HepG2 (cell line): ENCODE data around the gene PLK3. TPM values are rescaled to one million over a fixed set of nuclear protein-coding genes. Genes with fewer than 3 reads are reported as not detected.

ENCODE experiments used
- EEA1 ChIP-seq: sonication (generic); formaldehyde crosslinking; IDR thresholded peaks from 2 replicates; pipeline ENCODE4 v1.5.1; 2020; ENCODE audit warnings: mild to moderate bottlenecking, missing genetic modification reagents, borderline replicate concordance
- HMGXB4 ChIP-seq, 2 experiments: sonication (generic) in 1 of 2; formaldehyde crosslinking in 1 of 2; IDR thresholded peaks; 2 replicates each; pipeline versions ENCODE4 v1.4.0 to v1.6.1; 2018 to 2020; ENCODE audit warnings: missing genetic modification reagents in 2 of 2, borderline replicate concordance in 1 of 2, low read depth in 1 of 2, mild to moderate bottlenecking in 1 of 2, missing biosample characterization in 1 of 2
- HOXD1 ChIP-seq: sonication (generic); formaldehyde crosslinking; IDR thresholded peaks from 2 replicates; pipeline ENCODE4 v1.5.0; 2020; ENCODE audit warnings: missing genetic modification reagents
- JARID2 ChIP-seq: sonication (generic); formaldehyde crosslinking; IDR thresholded peaks from 2 replicates; pipeline ENCODE4 v1.8.1; 2023; ENCODE audit warnings: missing genetic modification reagents, inconsistent platforms; ENCODE audit not compliant: insufficient replicate concordance
- RFX3 ChIP-seq: IDR thresholded peaks from 2 replicates; pipeline ENCODE4 v1.6.1; 2016; ENCODE audit warnings: missing biosample characterization, missing genetic modification reagents
- RNF219 ChIP-seq: sonication (generic); formaldehyde crosslinking; IDR thresholded peaks from 2 replicates; pipeline ENCODE4 v1.5.0; 2020; ENCODE audit warnings: mild to moderate bottlenecking, missing genetic modification reagents
- SAP130 ChIP-seq: IDR thresholded peaks from 2 replicates; pipeline ENCODE4 v1.6.1; 2016; ENCODE audit warnings: low read depth
- SMARCE1 ChIP-seq: fragments of 450-650 bp; IDR thresholded peaks from 2 replicates; pipeline ENCODE4 v1.6.1; 2017; ENCODE audit warnings: borderline replicate concordance
- ZBTB20 ChIP-seq: sonication (generic); formaldehyde crosslinking; IDR thresholded peaks from 2 replicates; pipeline ENCODE4 v1.8.1; 2023; ENCODE audit warnings: missing genetic modification reagents, low read depth, mild to moderate bottlenecking, borderline replicate concordance
- ZFX ChIP-seq: sonication (generic); formaldehyde crosslinking; IDR thresholded peaks from 2 replicates; pipeline ENCODE4 v1.4.0; 2020; ENCODE audit warnings: mild to moderate bottlenecking, low read depth, missing genetic modification reagents, moderate library complexity
- ZNF12 ChIP-seq: sonication (generic); formaldehyde crosslinking; IDR thresholded peaks from 2 replicates; pipeline ENCODE4 v1.5.0; 2020; ENCODE audit warnings: missing genetic modification reagents
- ZNF331 ChIP-seq: sonication (generic); formaldehyde crosslinking; IDR thresholded peaks from 2 replicates; pipeline ENCODE4 v1.4.0; 2020; ENCODE audit warnings: missing genetic modification reagents
- ZNF607 ChIP-seq: sonication (generic); formaldehyde crosslinking; IDR thresholded peaks from 2 replicates; pipeline ENCODE4 v1.5.1; 2020; ENCODE audit warnings: missing genetic modification reagents, mild to moderate bottlenecking, borderline replicate concordance
- polyA plus RNA-seq, 8 experiments: library from polyadenylated mRNA; depleted of rRNA in 3 of 8; stranded (reverse) in 7 of 8; unstranded in 1 of 8; fragments of >200 nt; fragmentation: Illumina TruSeq in 4 of 8; extraction: Trizol in 4 of 8; gene quantifications; 2 replicates each; pipeline versions ENCODE4 v1.2.1 to v1.2.3, GENCODE V29; 2011 to 2016; ENCODE audit warnings: low read depth in 4 of 8, missing spikeins in 1 of 8, mixed read lengths in 1 of 8; ENCODE audit not compliant: insufficient read depth in 1 of 8
- total RNA-seq, 5 experiments: library from RNA; depleted of rRNA; stranded (reverse); fragments of >200 nt; fragmentation: Illumina TruSeq; extraction: Trizol; gene quantifications; 2 replicates each; pipeline ENCODE4 v1.2.3, GENCODE V29; 2016; ENCODE audit warnings: low read depth in 1 of 5
- TF ChIP-seq, protein P1 (sequence below): sonication (generic); formaldehyde crosslinking; IDR thresholded peaks from 2 replicates; pipeline ENCODE4 v1.4.0; 2020; ENCODE audit warnings: mild to moderate bottlenecking, missing genetic modification reagents
- TF ChIP-seq, protein P2 (sequence below): IDR thresholded peaks from 2 replicates; pipeline ENCODE4 v1.6.1; 2016; ENCODE audit warnings: low read depth

Gene PLK3
- total and polyA plus RNA-seq, 2 of the 13 experiments (the other 11 are each of a cell fraction or from before 2014, with no cell fraction given): 9.8 to 16.9 TPM

DNA sequence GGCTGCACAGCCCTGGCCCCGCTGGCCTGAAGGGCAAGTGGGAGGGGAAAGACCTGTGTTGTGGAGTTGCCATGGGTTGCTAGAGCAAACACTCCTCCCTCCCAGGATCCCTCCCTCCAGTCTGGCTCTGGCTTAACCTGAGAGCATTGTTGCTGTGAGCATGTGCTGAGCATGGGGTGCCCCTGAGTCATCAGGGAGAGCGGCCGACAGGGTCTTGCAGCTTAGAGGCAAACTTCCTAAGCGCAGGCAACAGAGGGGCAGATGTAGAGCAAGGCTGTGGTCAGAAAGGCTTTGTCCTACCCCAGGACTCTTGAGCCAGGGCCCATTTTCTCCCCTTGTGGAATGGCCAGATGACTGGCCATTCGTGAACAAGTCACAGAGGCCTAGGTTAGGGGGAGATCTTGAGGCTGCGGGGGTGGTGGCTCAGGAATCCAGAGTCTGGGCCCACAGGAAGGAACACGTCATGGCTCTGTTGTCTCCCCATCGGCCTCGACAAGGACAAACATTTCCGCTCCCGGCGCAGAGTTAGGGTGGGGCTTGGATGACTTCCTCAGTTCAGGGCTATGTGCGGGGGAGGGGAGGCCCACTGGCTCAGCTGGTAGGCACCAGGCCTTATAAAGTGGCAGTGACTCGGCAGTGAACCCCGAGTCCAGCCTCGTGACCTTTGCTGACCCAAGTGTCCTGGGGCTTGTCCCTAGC, 7.3 kb downstream of the PLK3 start (continued):
- TF ChIP-seq RNF219 (CRISPR knock-in tag): peak; percentile 92; the same call in 1 of the 2 replicates
- TF ChIP-seq RFX3 (CRISPR knock-in tag): peak; percentile 86
- peak; percentile 91 for TF ChIP-seq ZFX (CRISPR knock-in tag)
- TF ChIP-seq ZNF331 (CRISPR knock-in tag): peak; percentile 49; the same call in 1 of the 2 replicates
- TF ChIP-seq EEA1: no peak
- TF ChIP-seq, protein P1, sequence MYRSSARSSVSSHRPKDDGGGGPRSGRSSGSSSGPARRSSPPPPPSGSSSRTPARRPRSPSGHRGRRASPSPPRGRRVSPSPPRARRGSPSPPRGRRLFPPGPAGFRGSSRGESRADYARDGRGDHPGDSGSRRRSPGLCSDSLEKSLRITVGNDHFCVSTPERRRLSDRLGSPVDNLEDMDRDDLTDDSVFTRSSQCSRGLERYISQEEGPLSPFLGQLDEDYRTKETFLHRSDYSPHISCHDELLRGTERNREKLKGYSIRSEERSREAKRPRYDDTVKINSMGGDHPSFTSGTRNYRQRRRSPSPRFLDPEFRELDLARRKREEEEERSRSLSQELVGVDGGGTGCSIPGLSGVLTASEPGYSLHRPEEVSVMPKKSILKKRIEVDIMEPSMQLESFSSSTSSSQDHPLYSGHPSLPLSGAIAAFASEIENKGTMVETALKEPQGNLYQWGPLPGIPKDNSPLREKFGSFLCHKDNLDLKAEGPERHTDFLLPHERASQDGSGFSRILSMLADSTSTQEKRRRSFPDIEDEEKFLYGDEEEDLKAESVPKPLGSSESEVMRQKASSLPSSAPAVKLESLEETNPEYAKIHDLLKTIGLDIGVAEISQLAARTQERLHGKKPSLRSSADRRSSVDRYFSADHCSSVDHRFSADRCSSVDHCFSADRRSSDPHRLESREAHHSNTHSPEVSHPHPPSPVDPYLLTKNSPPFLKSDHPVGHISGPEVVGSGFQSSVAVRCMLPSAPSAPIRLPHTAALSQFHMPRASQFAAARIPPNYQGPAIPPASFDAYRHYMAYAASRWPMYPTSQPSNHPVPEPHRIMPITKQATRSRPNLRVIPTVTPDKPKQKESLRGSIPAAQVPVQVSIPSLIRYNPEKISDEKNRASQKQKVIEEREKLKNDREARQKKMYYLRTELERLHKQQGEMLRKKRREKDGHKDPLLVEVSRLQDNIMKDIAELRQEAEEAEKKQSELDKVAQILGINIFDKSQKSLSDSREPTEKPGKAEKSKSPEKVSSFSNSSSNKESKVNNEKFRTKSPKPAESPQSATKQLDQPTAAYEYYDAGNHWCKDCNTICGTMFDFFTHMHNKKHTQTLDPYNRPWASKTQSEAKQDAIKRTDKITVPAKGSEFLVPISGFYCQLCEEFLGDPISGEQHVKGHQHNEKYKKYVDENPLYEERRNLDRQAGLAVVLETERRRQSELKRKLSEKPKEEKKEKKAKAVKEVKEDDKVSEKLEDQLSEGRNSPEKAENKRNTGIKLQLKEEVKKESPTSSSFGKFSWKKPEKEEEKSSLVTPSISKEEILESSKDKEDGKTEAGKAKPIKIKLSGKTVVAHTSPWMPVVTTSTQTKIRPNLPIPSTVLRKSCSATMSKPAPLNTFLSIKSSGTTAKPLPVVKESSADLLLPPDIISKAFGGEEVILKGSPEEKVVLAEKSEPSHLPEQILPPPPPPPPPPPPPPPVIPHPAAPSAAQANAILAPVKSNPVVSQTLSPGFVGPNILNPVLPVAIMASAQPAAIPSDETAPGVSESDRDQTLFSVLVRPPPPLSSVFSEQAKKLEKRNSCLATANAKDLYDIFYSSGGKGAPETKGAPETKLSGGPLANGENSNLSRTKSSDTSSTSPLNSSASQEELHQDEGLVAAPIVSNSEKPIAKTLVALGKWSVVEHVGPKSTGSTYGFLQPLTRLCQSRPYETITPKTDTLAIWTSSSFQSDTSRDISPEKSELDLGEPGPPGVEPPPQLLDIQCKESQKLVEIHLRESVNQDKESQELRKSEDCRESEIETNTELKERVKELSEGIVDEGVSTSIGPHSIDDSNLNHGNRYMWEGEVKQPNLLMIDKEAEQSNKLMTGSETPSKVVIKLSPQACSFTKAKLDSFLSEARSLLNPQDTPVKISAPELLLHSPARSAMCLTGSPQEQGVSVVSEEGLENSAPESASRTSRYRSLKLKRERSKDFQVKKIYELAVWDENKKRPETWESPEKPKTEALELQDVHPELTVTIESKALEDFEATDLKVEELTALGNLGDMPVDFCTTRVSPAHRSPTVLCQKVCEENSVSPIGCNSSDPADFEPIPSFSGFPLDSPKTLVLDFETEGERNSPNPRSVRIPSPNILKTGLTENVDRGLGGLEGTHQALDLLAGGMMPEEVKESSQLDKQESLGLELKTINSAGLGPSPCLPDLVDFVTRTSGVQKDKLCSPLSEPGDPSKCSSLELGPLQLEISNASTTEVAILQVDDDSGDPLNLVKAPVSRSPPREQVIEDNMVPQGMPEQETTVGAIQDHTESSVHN: peak; percentile 99
- peak; percentile 22; the same call in 1 of the 2 replicates for TF ChIP-seq ZNF12 (CRISPR knock-in tag)
- TF ChIP-seq ZNF607 (CRISPR knock-in tag): peak; percentile 98
- no peak for TF ChIP-seq SMARCE1
- TF ChIP-seq, protein P2, sequence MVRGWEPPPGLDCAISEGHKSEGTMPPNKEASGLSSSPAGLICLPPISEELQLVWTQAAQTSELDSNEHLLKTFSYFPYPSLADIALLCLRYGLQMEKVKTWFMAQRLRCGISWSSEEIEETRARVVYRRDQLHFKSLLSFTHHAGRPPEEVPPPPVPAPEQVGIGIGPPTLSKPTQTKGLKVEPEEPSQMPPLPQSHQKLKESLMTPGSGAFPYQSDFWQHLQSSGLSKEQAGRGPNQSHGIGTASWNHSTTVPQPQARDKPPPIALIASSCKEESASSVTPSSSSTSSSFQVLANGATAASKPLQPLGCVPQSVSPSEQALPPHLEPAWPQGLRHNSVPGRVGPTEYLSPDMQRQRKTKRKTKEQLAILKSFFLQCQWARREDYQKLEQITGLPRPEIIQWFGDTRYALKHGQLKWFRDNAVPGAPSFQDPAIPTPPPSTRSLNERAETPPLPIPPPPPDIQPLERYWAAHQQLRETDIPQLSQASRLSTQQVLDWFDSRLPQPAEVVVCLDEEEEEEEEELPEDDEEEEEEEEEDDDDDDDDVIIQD (CRISPR knock-in tag): peak; percentile 6
- TF ChIP-seq ZBTB20 (CRISPR knock-in tag): peak; percentile 77; the same call in 1 of the 2 replicates
- peak; percentile 46 to 66 for TF ChIP-seq HMGXB4 (CRISPR knock-in tag; IDR thresholded peaks at IDR 0.05; ENCODE audit: borderline replicate concordance in 1 of 2, low read depth in 1 of 2)
- no peak for TF ChIP-seq JARID2 (CRISPR knock-in tag)
- TF ChIP-seq SAP130: peak; percentile 90
- 0 out of 2 replicates have a peak, but pooled peaks have one; percentile 41 for TF ChIP-seq HOXD1 (CRISPR knock-in tag)
